Kidney tubule cell (primary cell): ENCODE data around the gene CAGE1.

Experiments used
- DNase-seq: peaks from one replicate; pipeline ENCODE4 v3.0.0-alpha.2; 2018; ENCODE audit warnings: low spot score

The CAGE1 gene

GRCh38 chr6:7389451-7390225 is at the start of gene CAGE1, which contains the start of gene RIOK1:
Gene CAGE1 (minus strand): TSS chr6:7389742. CDS start chr6:7387173, 2,569 bp downstream.
Gene RIOK1 (plus strand): TSS chr6:7389808. CDS start chr6:7390003, 195 bp downstream.
- peak; percentile 96 for DNase-seq

- no peak for DNase-seq
Observed at GRCh38 chr6:7439228-7439627, 49.7 kb upstream of the CAGE1 start.

DNA sequence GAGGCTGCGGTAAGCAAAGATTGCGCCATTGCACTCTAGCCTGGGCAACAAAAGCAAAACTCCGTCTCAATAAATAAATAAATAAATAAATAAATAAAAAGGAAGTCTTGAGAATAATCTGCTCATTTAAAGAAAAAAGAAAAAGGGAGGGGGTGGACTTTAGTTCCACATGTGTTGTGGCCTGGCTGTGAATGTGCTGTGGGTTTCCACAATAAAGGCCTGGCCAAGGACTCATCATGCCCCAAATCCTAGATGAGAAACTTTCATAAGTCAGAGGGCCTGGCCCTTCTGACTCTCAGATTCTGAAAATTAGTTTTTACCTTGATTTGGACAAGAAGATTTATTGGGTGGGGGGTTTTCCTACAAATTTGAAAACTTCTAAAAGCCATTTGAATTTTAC is 48.5 kb upstream of the CAGE1 start:
- DNase-seq, result no peak

DNA sequence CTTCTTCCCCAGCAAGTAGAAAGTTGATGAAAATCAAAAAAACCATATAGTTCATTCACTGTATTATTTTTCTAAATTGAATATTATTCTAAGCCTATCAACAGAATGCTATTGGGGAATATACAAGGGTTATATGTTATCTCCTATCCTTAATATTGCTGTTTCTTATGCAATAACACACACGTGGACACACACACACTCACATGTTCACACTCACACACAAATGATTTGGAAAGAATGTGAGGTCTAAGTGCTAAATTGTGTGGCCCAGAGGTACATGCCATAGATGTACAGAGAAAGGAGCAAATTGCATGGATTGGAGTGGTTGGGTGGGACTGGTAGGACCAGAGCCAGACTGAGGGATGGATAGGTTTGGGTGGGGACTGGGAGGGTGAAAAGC is 45.1 kb upstream of the CAGE1 start:
- no peak for DNase-seq

DNA sequence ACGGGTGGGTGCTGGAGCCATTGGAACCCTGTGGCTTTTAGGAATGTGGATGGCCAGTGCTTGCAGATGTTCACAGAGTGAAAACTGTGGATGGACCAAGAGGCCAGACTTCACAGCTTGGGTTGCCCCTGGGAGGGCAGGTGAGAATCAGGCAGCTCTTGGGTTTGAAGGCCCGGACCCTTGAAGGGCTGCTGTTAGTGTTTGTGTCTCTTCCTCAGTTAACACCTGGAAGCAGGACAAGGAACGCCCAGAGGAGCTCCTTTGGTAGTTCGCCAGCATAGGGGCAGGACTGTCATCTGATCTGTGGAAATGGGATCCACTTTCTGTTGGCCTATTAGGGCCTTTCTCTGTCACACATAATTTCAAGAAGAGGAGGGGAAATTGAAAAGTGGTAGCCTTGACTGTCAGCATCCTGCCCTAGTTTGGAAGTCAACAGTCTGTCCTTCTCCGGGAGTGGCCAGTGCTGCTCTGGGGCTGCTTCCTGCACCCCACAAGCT is 43.6 kb upstream of the CAGE1 start:
- DNase-seq, result no peak

- no peak for DNase-seq
Observed at GRCh38 chr6:7432391-7433120, 43.0 kb upstream of the CAGE1 start.

DNA sequence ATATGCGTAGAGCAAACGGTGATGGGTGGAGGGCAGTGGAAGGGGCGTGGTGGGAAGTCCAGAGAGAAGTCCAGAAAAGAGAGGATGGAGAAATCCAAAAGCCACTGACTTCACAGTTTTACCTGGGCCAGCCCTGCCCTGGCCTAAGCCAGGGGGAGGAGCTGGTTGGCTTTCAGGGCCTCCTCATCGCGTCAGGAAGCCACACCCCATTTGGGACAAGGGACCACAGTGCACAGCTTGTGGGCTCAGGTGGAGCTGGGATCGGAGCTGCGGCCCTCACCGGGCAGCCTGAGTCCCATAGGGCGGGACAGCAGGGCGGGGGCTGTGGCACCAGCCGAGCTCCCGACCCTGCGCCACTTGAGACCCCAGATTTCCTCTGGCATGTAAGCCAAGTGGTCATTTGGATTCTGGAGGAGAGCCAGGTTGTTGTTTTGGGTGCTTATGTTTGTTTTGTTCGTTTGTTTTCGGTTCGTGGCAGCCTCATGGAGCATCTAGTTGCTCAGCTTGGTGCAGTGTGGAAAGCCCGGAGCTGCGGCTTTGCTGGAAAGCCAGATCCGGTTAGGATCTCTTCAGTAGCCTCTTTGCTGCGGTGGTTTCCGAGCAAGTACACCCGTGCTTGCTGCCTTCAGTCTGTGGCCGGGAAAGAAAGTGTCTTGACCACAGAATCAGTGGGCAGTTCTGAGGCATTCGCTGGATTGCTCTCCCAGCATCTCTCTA is 42.3 kb upstream of the CAGE1 start:
- DNase-seq, result no peak

- DNase-seq, result no peak
Observed at GRCh38 chr6:7431313-7431673, 41.8 kb upstream of the CAGE1 start.

DNA sequence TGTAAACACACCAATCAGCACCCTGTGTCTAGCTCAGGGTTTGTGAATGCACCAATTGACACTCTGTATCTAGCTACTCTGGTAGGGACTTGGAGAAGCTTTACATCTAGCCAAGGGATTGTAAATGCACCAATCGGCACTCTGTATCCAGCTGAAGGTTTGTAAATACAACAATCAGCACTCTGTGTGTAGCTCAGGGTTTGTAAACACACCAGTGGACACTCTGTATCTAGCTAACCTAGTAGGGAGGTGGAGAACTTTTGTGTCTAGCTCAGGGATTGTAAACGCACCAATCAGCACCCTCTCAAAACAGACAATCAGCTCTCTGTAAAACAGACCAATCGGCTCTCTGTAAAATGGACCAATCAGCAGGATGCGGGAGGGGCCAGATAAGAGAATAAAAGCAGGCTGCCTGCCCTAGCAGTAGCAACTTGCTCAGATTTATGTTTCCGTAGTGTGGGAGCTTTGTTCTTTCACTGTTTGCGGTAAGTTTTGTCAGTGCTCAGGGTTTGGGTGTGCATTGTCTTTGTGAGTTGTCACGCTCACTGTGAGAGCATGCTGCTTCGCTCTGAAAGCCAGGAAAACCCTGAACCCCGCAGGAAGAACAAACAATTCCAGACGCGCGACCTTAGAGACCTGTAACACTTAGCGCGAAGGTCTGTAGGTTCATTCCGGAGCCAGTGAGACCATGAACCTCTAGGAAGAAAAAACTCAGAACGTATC is 37.1 kb upstream of the CAGE1 start:
- DNase-seq, result no peak

- DNase-seq, result no peak
Observed at GRCh38 chr6:7425808-7426190, 36.3 kb upstream of the CAGE1 start.

- DNase-seq, result peak; percentile 65
Observed at GRCh38 chr6:7424967-7425807, 35.6 kb upstream of the CAGE1 start.

DNA sequence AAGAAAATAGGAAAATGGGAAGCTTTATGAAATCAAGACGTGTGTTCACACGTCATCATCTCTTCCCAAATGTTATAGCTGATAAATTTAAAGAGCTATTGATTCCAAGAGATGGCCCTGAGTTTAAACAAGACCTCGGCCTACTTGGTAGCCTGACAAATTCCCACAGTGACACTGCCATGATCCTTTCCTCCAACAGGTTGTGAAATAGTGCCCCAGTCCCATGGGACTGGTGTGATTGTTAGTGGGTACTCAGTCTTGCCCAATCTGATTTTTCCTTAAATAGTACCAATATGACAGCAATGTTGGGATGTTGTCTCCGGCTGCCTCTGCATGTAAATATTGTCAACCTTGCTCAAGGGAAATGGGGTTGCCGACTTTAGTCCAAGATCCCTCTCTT is 34.5 kb upstream of the CAGE1 start:
- DNase-seq, result no peak

- no peak for DNase-seq
Observed at GRCh38 chr6:7421066-7421465, 31.5 kb upstream of the CAGE1 start.

DNA sequence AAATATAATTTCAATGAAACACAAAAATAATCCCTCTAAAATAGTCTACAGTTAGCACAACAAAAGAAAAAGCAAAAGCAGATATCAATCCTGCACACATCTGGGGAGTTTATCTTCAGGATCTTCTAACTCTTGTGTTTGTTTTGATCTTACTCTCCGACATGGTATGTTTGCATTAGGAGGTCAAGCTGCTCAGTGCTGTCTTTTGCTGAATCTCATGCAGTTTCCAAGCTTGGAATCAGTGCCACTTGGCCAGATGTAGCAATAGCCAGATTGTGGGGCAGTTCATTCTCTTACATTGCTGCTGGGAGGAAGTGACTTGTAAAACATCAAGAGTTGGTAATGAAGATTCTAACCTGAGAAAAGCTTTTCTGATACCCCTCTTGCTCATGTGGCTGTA is 29.5 kb upstream of the CAGE1 start:
- no peak for DNase-seq

- no peak for DNase-seq
Observed at GRCh38 chr6:7418238-7418905, 28.8 kb upstream of the CAGE1 start.

DNA sequence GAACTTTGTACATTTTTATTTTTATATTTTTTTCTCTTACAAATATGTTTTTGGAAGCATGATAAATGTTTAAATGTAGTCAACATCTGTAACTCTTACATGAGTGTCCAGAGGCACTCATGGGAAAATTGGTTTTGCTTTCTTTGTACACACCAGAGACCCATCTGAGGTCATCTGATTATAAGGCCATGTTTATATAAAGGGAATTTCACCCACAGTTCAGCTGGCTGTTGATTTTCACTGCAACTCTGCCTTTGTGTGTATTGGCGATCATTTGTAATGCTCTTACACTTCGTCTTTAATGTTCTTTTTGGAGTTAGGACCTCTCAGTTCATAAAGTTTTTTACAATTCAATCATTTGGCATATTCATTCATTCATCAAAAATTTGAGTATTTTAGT is 28.1 kb upstream of the CAGE1 start:
- no peak for DNase-seq

- DNase-seq, result peak; percentile 70
Observed at GRCh38 chr6:7414811-7415210, 25.3 kb upstream of the CAGE1 start.

DNA sequence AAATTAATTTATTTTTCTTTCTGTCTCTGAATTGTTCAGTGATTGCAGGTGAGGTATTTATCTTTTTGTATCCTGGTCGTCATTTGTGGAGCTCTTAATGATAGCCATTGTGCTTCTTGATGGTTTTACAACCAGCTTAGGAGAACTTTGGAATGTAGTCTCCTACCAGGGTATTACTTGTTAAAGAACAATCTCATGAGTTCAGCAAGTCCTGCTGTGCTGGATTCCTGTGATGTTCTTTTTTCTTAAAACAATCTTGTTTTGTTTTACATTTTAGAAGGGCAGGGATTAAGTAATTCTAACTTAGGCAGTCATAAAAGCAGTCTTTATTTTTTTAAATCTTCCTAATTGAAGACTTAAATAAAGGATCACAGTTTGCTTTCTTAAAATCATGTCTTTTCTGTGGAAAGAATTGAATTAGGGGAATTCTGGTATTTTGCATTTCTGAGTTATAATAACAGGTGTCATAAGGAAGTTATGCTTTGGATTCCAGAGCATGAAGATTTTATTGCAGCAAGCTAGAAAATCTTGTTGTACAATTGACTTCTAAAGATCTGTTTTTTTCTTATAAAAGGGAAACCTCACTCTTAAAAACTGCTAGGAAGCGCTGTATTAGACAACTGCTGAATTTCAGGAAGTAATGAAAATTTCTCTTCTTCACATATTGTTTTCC is 23.7 kb upstream of the CAGE1 start:
- no peak for DNase-seq

DNA sequence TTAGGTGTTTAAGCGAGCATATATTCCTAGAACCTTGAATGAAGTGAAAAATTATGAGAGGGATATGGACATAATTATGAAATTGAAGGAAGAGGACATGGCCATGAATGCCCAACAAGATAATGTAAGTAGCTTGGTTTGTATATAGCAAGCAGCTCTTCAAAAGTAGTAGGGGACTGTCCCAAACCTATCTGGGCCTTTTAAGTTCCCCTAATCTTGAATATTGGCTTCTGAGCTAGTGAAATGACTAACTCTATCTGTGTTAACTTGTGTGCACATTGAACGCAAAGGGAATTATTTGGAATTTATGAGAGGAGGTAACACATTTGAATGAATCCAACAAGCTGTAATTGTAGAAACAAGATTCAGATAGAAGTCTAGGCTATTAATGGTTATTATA is 21.8 kb upstream of the CAGE1 start:
- no peak for DNase-seq

GRCh38 chr6:7410851-7411250 is 21.3 kb upstream of the CAGE1 start:
- DNase-seq, result no peak
